Activated naive CD4-positive, alpha-beta T cell treated with anti-CD3 and anti-CD28 coated beads, Interleukin-2, amount 50 U/mL, for 72 hours (primary cell): ENCODE measurements around the gene ABCD2. TPM values are rescaled to one million over a fixed set of nuclear protein-coding genes. Genes with fewer than 3 reads are reported as not detected.
"Not testable (repeated sequence)": the region's sequence is repeated elsewhere in the genome, so short reads cannot be mapped to it uniquely, and the experiment has no call there.

Experiments
- ATAC-seq, 2 donors: fragments of 150-1000 bp; cut with Tn5 transposase; 2 replicates each; pipeline ENCODE4 v1.10.0; 2021; ENCODE audit warnings: mild to moderate bottlenecking in 2 of 2, moderate library complexity in 2 of 2
- DNase-seq, 2 donors: peaks; one replicate each; pipeline ENCODE4 v3.0.0; 2021 to 2022; ENCODE audit warnings: low spot score in 2 of 2
- H3K27ac Mint-ChIP-seq, 2 donors: one replicate each; pipeline ENCODE4 v1.8.0; 2022; ENCODE audit warnings: mild to moderate bottlenecking in 2 of 2, mixed read lengths in 2 of 2
- H3K36me3 Mint-ChIP-seq, 2 donors: one replicate each; pipeline ENCODE4 v1.8.0; 2022; ENCODE audit warnings: mixed read lengths in 2 of 2
- H3K9me3 Mint-ChIP-seq, 2 donors: one replicate each; pipeline ENCODE4 v1.8.0; 2022; ENCODE audit warnings: mixed read lengths in 2 of 2
- total RNA-seq, 2 donors: library from RNA; stranded (reverse); gene quantifications; one replicate each; pipeline ENCODE4 v1.2.3, GENCODE V29; 2022

ABCD2 gene
- 1 to 10 TPM; 5.9 to 7.3 TPM for total RNA-seq

- no peak within 1 kb of the TSS for H3K27ac Mint-ChIP-seq
- ATAC-seq, result peak; percentile 77 to 81
- H3K9me3 Mint-ChIP-seq, result no peaks in the 10 kb centered on the region
- DNase-seq, result peak; percentile 61 to 82
- peaks cover 13 to 21% of the 10 kb centered on the region in 2 donors for H3K36me3 Mint-ChIP-seq
These were observed at the start of gene ABCD2 for GRCh38 chr12:39619660-39620433. Gene ABCD2 (minus strand): TSS chr12:39619803. CDS start chr12:39619615, 188 bp downstream.

GRCh38 chr12:39660101-39660500 is 40.5 kb upstream of the ABCD2 start:
- Mint-ChIP-seq H3K27ac (no peak overlapping the region), H3K9me3 (peaks cover 5% of the 10 kb centered on the region in 2 donors), H3K36me3 (peaks cover 0 to 7% of the 10 kb centered on the region in 2 donors)
- DNase-seq (no peak), ATAC-seq (no peak)

GRCh38 chr12:39647383-39647782 is 27.8 kb upstream of the ABCD2 start:
- no peak for ATAC-seq
- H3K9me3 Mint-ChIP-seq, result no peaks in the 10 kb centered on the region
- H3K36me3 Mint-ChIP-seq, result no peaks in the 10 kb centered on the region

GRCh38 chr12:39646963-39647362 is 27.4 kb upstream of the ABCD2 start:
- DNase-seq (no peak), ATAC-seq (no peak)
- H3K36me3 Mint-ChIP-seq, result no peaks in the 10 kb centered on the region
- H3K27ac Mint-ChIP-seq, result no peak overlapping the region
- H3K9me3 Mint-ChIP-seq, result no peaks in the 10 kb centered on the region

More at GRCh38 chr12:39647383-39647782, 27.8 kb upstream of the ABCD2 start:
- DNase-seq, result no peak
- no peak overlapping the region for H3K27ac Mint-ChIP-seq

GRCh38 chr12:39643052-39643451 is 23.4 kb upstream of the ABCD2 start:
- Mint-ChIP-seq H3K9me3 (no peaks in the 10 kb centered on the region), H3K36me3 (no peaks in the 10 kb centered on the region), H3K27ac (no peak overlapping the region)
- ATAC-seq (no peak), DNase-seq (no peak)

- DNase-seq, result no peak
- Mint-ChIP-seq H3K9me3 (no peaks in the 10 kb centered on the region), H3K36me3 (no peaks in the 10 kb centered on the region), H3K27ac (no peak overlapping the region)
- ATAC-seq, result no peak
These were observed 19.2 kb upstream of the ABCD2 start for GRCh38 chr12:39638840-39639239.

GRCh38 chr12:39638178-39638577 is 18.6 kb upstream of the ABCD2 start:
- H3K36me3 Mint-ChIP-seq, result no peaks in the 10 kb centered on the region
- no peak for ATAC-seq
- no peak overlapping the region for H3K27ac Mint-ChIP-seq
- no peak for DNase-seq
- no peaks in the 10 kb centered on the region for H3K9me3 Mint-ChIP-seq

GRCh38 chr12:39632670-39633069 is 13.1 kb upstream of the ABCD2 start:
- no peak for ATAC-seq

GRCh38 chr12:39628836-39629235 is 9.2 kb upstream of the ABCD2 start:
- H3K9me3 Mint-ChIP-seq, result no peaks in the 10 kb centered on the region
- peak overlapping the region in 1 of 2 donors; percentile 86 for H3K27ac Mint-ChIP-seq
- ATAC-seq (peak; percentile 62 to 79), DNase-seq (no peak)
- peaks cover 0 to 20% of the 10 kb centered on the region in 2 donors for H3K36me3 Mint-ChIP-seq

More at GRCh38 chr12:39632670-39633069, 13.1 kb upstream of the ABCD2 start:
- H3K27ac Mint-ChIP-seq, result no peak overlapping the region
- H3K9me3 Mint-ChIP-seq, result no peaks in the 10 kb centered on the region
- no peak for DNase-seq
- H3K36me3 Mint-ChIP-seq, result peaks cover 0 to 6% of the 10 kb centered on the region in 2 donors

- DNase-seq (peak in 1 of 2 donors; percentile 25), ATAC-seq (peak; percentile 85 to 86)
- peaks cover 0 to 20% of the 10 kb centered on the region in 2 donors for H3K36me3 Mint-ChIP-seq
- peak overlapping the region; percentile 78 to 86 for H3K27ac Mint-ChIP-seq
- H3K9me3 Mint-ChIP-seq, result no peaks in the 10 kb centered on the region
These were observed 8.3 kb upstream of the ABCD2 start for GRCh38 chr12:39627914-39628313.

- no peak for ATAC-seq
- Mint-ChIP-seq H3K9me3 (no peaks in the 10 kb centered on the region), H3K27ac (peak overlapping the region in 1 of 2 donors; percentile 77), H3K36me3 (peaks cover 6 to 29% of the 10 kb centered on the region in 2 donors)
- DNase-seq, result no peak
These were observed 6.6 kb upstream of the ABCD2 start for GRCh38 chr12:39626033-39626814.

- DNase-seq, result no peak
- Mint-ChIP-seq H3K27ac (no peak overlapping the region), H3K9me3 (no peaks in the 10 kb centered on the region), H3K36me3 (peaks cover 10 to 22% of the 10 kb centered on the region in 2 donors)
- no peak for ATAC-seq
These were observed 4.3 kb upstream of the ABCD2 start for GRCh38 chr12:39623919-39624318.

- ATAC-seq, H3K9me3 Mint-ChIP-seq, DNase-seq: not testable (repeated sequence)
- Mint-ChIP-seq H3K36me3 (peaks cover 16 to 22% of the 10 kb centered on the region in 2 donors), H3K27ac (peak overlapping the region in 1 of 2 donors; percentile 81)
These were observed 3.6 kb upstream of the ABCD2 start for GRCh38 chr12:39623160-39623559.

- no peaks in the 10 kb centered on the region for H3K9me3 Mint-ChIP-seq
- ATAC-seq, result no peak
- peaks cover 21 to 28% of the 10 kb centered on the region in 2 donors for H3K36me3 Mint-ChIP-seq
- no peak for DNase-seq
- H3K27ac Mint-ChIP-seq, result peak overlapping the region; percentile 81 to 90
These were observed 2.7 kb upstream of the ABCD2 start for GRCh38 chr12:39622306-39622705.

GRCh38 chr12:39621670-39622069 is 2.1 kb upstream of the ABCD2 start:
- no peak for ATAC-seq
- Mint-ChIP-seq H3K9me3 (no peaks in the 10 kb centered on the region), H3K36me3 (peaks cover 21 to 26% of the 10 kb centered on the region in 2 donors), H3K27ac (peak overlapping the region; percentile 81 to 90)
- no peak for DNase-seq

GRCh38 chr12:39620659-39621658 is 1.4 kb upstream of the ABCD2 start:
- H3K9me3 Mint-ChIP-seq, result no peaks in the 10 kb centered on the region
- ATAC-seq, result peak; percentile 67 to 73

More at GRCh38 chr12:39620659-39621658, 1.4 kb upstream of the ABCD2 start:
- peaks cover 19 to 21% of the 10 kb centered on the region in 2 donors for H3K36me3 Mint-ChIP-seq
- no peak overlapping the region for H3K27ac Mint-ChIP-seq
- peak; percentile 45 to 71 for DNase-seq
